LNCaP clone FGC (cell line): Measurements from ENCODE around the gene ZMIZ2.
"Not testable (repeated sequence)": the region's sequence is repeated elsewhere in the genome, so short reads cannot be mapped to it uniquely, and the experiment has no call there.

Source experiments
- DNase-seq: peaks from one replicate; pipeline ENCODE4 v3.0.0-alpha.2; 2011; ENCODE audit warnings: low read depth
- H3K4me3 ChIP-seq: 2 replicates; pipeline ENCODE4 v1.5.1; 2011; ENCODE audit warnings: mild to moderate bottlenecking, low read depth, low read length, control low read depth
- TF ChIP-seq, protein P1 (sequence below): IDR thresholded peaks from 2 replicates; pipeline ENCODE4 v1.5.1; 2012; ENCODE audit warnings: mild to moderate bottlenecking; ENCODE audit not compliant: control insufficient read depth, insufficient read depth; ENCODE audit errors: extremely low read depth

Gene ZMIZ2

DNA sequence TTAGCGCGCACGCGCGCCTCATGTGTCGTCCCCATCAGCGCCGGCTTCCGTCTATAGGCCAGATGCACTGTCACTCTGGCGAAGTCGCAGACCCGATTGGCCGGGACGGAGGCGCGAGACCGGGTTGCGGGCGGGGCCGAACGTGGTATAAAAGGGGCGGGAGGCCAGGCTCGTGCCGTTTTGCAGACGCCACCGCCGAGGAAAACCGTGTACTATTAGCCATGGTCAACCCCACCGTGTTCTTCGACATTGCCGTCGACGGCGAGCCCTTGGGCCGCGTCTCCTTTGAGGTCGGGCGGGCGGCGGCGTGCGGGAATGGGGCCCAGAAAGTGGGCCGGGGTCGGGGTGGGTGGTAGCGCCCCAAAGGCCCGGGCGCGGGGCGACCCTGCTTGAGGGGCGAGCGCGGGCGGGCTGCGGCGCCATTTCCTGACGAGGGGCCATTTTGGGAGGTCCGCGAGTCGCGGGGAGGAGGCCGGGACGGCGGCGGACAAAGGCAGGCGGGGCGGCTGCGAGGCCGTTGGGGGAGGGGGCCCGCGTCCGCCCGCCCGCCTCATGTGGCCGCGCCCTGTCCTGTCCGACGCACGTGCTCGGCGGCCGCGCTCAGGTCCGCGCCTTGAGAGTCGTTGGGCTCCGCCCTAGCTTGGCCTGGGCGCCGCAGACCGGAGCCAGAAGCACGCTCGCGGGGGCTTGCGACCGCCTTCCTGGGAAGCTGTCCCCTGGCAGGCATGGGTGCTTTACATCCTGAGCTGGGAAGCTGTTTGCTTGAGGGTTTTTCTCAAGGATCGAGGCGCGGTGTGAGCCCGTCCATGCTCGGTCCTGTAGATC, 48.1 kb downstream of the ZMIZ2 start, which contains the start of gene PPIA:
Gene PPIA, plus strand, starts transcription at position 178 of the 825 bp plus-strand sequence. Its CDS starts 44 bp downstream, at position 222.
- peak within 1 kb of the TSS; percentile 95 for H3K4me3 ChIP-seq
- DNase-seq = peak; percentile 95
- TF ChIP-seq, protein P1, sequence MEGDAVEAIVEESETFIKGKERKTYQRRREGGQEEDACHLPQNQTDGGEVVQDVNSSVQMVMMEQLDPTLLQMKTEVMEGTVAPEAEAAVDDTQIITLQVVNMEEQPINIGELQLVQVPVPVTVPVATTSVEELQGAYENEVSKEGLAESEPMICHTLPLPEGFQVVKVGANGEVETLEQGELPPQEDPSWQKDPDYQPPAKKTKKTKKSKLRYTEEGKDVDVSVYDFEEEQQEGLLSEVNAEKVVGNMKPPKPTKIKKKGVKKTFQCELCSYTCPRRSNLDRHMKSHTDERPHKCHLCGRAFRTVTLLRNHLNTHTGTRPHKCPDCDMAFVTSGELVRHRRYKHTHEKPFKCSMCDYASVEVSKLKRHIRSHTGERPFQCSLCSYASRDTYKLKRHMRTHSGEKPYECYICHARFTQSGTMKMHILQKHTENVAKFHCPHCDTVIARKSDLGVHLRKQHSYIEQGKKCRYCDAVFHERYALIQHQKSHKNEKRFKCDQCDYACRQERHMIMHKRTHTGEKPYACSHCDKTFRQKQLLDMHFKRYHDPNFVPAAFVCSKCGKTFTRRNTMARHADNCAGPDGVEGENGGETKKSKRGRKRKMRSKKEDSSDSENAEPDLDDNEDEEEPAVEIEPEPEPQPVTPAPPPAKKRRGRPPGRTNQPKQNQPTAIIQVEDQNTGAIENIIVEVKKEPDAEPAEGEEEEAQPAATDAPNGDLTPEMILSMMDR = no peak

DNA sequence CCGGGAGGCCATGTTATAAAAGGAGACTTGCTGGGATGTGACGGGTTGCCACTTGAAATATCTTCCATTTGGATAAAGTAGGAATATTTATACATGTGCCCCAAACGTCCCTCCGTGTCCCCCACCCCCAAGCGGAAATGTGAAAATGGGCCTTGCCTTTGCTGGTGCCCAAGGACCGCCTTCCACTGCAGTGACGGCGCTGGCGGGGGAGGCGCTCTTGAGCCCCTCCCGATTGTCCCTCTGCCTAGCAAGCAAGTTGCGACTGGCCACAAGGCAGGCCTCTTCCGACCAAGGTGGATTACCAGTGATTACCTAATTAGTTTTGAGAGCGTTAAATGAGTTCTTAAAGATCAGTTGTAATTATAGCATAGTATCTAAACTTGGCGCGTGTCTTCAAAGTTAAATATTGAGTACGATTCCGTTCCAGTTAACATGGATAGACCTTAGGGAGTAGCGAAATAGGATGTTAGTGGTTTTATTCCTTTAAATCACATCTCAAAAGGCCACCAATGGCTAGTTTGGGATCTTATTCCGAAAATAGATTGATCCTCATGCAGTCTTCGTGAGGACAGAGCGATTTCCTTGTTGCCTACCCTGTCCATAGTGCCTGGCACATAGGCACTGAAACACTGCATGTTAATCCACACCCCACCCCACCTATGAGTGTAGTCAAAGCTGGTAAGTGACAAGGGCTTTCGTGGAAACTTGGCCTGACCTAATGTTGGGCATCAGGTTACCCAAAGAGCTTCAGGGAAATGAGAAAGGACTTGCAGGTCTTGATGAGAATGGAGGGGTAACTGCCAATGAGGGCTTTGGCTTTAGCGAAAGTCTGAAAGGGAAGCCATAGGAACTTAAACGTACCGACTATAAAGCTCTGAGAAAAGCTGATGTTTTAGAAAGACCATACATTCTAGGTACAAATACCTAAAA, 48.9 kb downstream of the ZMIZ2 start:
- H3K4me3 ChIP-seq = peak overlapping the region; percentile 95
- peak; percentile 82 for DNase-seq
- TF ChIP-seq, protein P1 = peak; percentile 58

DNA sequence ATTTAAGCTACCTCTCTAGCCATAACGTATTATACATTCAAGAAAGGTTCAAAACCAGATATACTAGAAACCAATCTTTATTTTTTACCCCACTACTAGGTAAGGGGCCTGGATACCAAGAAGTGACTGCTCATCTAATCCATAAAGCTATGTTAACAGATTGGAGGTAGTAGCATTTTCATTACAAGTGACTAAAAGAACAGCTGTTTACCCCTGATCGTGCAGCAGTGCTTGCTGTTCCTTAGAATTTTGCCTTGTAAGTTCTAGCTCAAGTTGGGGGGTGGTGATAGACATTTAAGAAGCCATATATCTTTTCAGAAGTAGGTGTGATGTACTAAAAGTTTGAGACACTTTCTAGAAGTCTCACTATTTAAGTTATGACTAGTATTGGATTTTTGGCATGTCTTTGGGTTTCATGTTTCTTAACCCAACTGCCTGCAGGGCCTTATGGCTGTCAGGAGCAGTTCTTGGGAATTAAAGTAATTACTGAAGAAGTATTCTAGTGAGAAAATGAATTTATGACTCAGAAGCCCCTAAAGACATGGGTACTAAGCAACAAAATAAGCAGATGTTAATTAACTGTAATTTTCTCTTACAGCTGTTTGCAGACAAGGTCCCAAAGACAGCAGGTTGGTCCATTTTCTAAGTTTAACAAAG, 50.1 kb downstream of the ZMIZ2 start:
- H3K4me3 ChIP-seq = peak overlapping the region; percentile 95
- no peak for DNase-seq
- TF ChIP-seq, protein P1 = no peak

DNA sequence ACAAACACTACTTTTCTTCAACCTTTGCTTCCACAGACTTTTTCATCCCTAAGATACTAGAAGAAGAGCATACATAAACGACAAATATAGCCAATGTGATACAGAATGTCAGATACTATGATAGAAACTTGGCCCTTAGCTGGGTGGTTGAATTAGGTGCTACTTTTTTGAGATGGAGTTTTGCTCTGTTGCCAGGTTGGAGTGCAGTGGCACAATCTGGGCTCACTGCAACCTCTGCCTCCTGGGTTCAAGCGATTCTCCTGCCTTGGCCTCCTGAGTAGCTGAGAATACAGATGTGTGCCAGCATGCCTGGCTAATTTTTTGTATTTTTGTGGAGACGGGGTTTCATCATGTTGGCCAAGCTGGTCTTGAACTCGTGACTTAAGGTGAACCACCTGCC, 51.3 kb downstream of the ZMIZ2 start:
- H3K4me3 ChIP-seq = no peak overlapping the region
- TF ChIP-seq, protein P1 = no peak

DNA sequence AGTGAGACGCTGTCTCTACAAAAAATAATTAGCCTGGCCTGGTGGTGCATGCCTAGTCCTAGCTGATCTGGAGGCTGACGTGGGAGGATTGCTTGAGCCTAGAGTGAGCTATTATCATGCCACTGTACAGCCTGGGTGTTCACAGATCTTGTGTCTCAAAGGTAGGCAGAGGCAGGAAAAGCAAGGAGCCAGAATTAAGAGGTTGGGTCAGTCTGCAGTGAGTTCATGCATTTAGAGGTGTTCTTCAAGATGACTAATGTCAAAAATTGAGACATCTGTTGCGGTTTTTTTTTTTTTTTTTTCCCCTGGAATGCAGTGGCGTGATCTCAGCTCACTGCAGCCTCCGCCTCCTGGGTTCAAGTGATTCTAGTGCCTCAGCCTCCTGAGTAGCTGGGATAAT, 53.2 kb downstream of the ZMIZ2 start:
- H3K4me3 ChIP-seq = no peak overlapping the region
- TF ChIP-seq, protein P1 = no peak
- DNase-seq = no peak

More for the DNA sequence above, 51.3 kb downstream of the ZMIZ2 start:
- no peak for DNase-seq

DNA sequence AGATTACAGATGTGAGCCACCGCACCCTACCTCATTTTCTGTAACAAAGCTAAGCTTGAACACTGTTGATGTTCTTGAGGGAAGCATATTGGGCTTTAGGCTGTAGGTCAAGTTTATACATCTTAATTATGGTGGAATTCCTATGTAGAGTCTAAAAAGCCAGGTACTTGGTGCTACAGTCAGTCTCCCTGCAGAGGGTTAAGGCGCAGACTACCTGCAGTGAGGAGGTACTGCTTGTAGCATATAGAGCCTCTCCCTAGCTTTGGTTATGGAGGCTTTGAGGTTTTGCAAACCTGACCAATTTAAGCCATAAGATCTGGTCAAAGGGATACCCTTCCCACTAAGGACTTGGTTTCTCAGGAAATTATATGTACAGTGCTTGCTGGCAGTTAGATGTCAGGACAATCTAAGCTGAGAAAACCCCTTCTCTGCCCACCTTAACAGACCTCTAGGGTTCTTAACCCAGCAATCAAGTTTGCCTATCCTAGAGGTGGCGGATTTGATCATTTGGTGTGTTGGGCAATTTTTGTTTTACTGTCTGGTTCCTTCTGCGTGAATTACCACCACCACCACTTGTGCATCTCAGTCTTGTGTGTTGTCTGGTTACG, 53.9 kb downstream of the ZMIZ2 start:
- H3K4me3 ChIP-seq = no peak overlapping the region

DNA sequence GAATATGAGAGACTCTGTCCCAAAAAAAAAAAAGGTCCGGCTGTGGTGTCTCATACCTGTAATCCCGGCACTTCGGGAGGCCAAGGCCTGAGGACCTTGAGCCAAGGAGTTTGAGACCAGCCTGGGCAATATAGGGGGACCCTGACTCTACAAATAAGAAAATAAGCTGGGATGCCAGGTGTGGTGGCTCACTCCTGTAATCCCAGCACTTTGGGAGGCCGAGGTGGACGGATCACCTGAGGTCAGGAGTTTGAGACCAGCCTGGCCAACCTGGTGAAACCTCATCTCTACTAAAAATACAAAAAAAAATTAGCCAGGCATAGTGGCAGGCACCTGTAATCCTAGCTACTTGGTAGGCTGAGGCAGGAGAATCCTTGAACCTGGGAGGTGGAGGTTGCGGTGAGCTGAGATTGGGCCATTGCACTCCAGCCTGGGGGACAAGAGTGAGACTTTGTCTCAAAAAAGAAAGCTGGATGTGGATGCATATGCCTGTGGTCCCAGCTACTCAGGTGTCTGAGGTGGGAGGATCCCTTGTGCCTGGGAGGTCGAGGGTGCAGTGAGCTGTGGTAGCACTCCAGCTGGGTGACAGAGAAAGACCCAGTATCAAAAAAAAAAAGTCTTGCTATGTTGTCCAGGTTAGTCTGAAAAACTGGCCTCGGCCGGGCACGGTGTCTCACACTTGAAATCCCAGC, 55.3 kb downstream of the ZMIZ2 start:
- not testable (repeated sequence) for H3K4me3 ChIP-seq, DNase-seq

More for the DNA sequence above, 53.9 kb downstream of the ZMIZ2 start:
- TF ChIP-seq, protein P1 = no peak
- DNase-seq = no peak
